H1 (cell line): ENCODE measurements around the gene KLHL18. TPM values are rescaled to one million over a fixed set of nuclear protein-coding genes. Genes with fewer than 3 reads are reported as not detected.

Experiments
- CTCF ChIA-PET: fragments of 300-600 bp; sonication (Branson Sonifier 250); formaldehyde crosslinking; loops from one replicate; lab custom pipeline; 2021; ENCODE audit not compliant: partially characterized antibody; lab: Charles Lee
- POLR2A ChIA-PET: fragments of 300-600 bp; sonication (Branson Sonifier 250); formaldehyde crosslinking; loops from one replicate; lab custom pipeline; 2021; ENCODE audit warnings: inconsistent platforms; ENCODE audit not compliant: partially characterized antibody; lab: Charles Lee
- DNase-seq, 2 experiments: peaks; one replicate each; pipeline versions ENCODE4 v3.0.0 to v3.0.0-alpha.2; 2010 to 2022; ENCODE audit warnings: low spot score in 2 of 2, low read depth in 1 of 2, mixed read lengths in 1 of 2
- FAIRE-seq: peaks from 2 replicates; lab custom pipeline; 2011; peaks lifted over from hg19 to GRCh38; lab: Jason Lieb, UNC
- H2AFZ ChIP-seq: 2 replicates; pipeline ENCODE4 v1.8.1; 2012; ENCODE audit warnings: low read length, inconsistent platforms
- H2AK5ac ChIP-seq: 2 replicates; pipeline ENCODE4 v1.6.1; 2013; ENCODE audit warnings: low read depth, low read length
- H2BK120ac ChIP-seq: replicated peaks from 2 replicates; pipeline ENCODE3; 2013; ENCODE audit warnings: low read depth, low read length, inconsistent platforms
- H2BK12ac ChIP-seq: 2 replicates; pipeline ENCODE4 v1.6.1; 2013; ENCODE audit warnings: low read depth, low read length
- H2BK15ac ChIP-seq: 2 replicates; pipeline ENCODE4 v1.6.1; 2013; ENCODE audit warnings: low read length
- H2BK20ac ChIP-seq: 2 replicates; pipeline ENCODE4 v1.6.1; 2013; ENCODE audit warnings: low read length
- H2BK5ac ChIP-seq: 2 replicates; pipeline ENCODE4 v1.6.1; 2013; ENCODE audit warnings: low read depth, low read length
- H3K14ac ChIP-seq: 2 replicates; pipeline ENCODE4 v1.6.1; 2013; ENCODE audit warnings: inconsistent platforms; ENCODE audit not compliant: insufficient read length
- H3K18ac ChIP-seq: 2 replicates; pipeline ENCODE4 v1.6.1; 2013; ENCODE audit warnings: low read length; ENCODE audit errors: extremely low read depth
- H3K23ac ChIP-seq: 2 replicates; pipeline ENCODE4 v1.6.1; 2013; ENCODE audit warnings: inconsistent platforms; ENCODE audit not compliant: insufficient read length
- H3K23me2 ChIP-seq: 2 replicates; pipeline ENCODE4 v1.6.1; 2013; ENCODE audit warnings: low read depth, low read length
- H3K27ac ChIP-seq: 2 replicates; pipeline ENCODE4 v1.6.1; 2011; ENCODE audit warnings: low read depth, low read length, inconsistent platforms
- H3K27me3 ChIP-seq, 4 experiments: replicated peaks in 1 of 4; 1 replicate in 1 of 4; 2 replicates in 3 of 4; pipeline versions ENCODE4 v1.6.1 to v1.8.1; 2011 to 2013; ENCODE audit warnings: low read length in 3 of 4, mild to moderate bottlenecking in 3 of 4, inconsistent platforms in 2 of 4, mixed read lengths in 2 of 4, moderate library complexity in 1 of 4; ENCODE audit not compliant: control insufficient read depth in 3 of 4, insufficient read depth in 3 of 4; ENCODE audit errors: extremely low read depth in 1 of 4
- H3K36me3 ChIP-seq, 4 experiments: 2 replicates each; pipeline versions ENCODE4 v1.6.1 to v1.8.1; 2011 to 2013; ENCODE audit warnings: mild to moderate bottlenecking in 4 of 4, low read length in 3 of 4, moderate library complexity in 2 of 4, control low read depth in 1 of 4, inconsistent platforms in 1 of 4; ENCODE audit not compliant: insufficient read depth in 4 of 4, control insufficient read depth in 2 of 4
- H3K4ac ChIP-seq: replicated peaks from 2 replicates; pipeline ENCODE3; 2013; ENCODE audit warnings: low read length, low read depth, mixed read lengths, inconsistent platforms; ENCODE audit not compliant: insufficient read length
- H3K4me1 ChIP-seq, 4 experiments: replicated peaks in 1 of 4; 1 replicate in 1 of 4; 2 replicates in 3 of 4; pipeline versions ENCODE4 v1.6.1 to v1.8.1; 2011 to 2013; ENCODE audit warnings: low read length in 3 of 4, inconsistent platforms in 2 of 4, mixed read lengths in 1 of 4; ENCODE audit not compliant: insufficient read depth in 4 of 4, control insufficient read depth in 3 of 4
- H3K4me2 ChIP-seq, 2 experiments: 2 replicates each; pipeline versions ENCODE4 v1.6.1 to v1.8.1; 2011 to 2013; ENCODE audit warnings: low read depth in 2 of 2, low read length in 2 of 2, control low read depth in 1 of 2, inconsistent platforms in 1 of 2, mild to moderate bottlenecking in 1 of 2; ENCODE audit not compliant: insufficient read depth in 1 of 2
- H3K4me3 ChIP-seq, 4 experiments: fragments of 200-600, 300-600 bp in 1 of 4; sonication (generic), shearing (Covaris generic), sonication (Bioruptor Twin) in 1 of 4; 2 replicates each; pipeline versions ENCODE4 v1.5.1 to v1.8.1; 2011 to 2016; ENCODE audit warnings: low read length in 4 of 4, low read depth in 3 of 4, control low read depth in 2 of 4, inconsistent platforms in 2 of 4, mild to moderate bottlenecking in 2 of 4, mixed read lengths in 1 of 4, moderate library complexity in 1 of 4; ENCODE audit not compliant: insufficient read depth in 2 of 4; ENCODE audit errors: extremely low read depth in 1 of 4
- H3K56ac ChIP-seq: replicated peaks from 2 replicates; pipeline ENCODE3; 2013; ENCODE audit warnings: low read depth, mild to moderate bottlenecking, mixed read lengths, low read length, inconsistent platforms; ENCODE audit not compliant: insufficient read length
- H3K79me1 ChIP-seq: 2 replicates; pipeline ENCODE4 v1.6.1; 2013; ENCODE audit warnings: low read depth, low read length, control low read depth
- H3K79me2 ChIP-seq, 2 experiments: 2 replicates each; pipeline versions ENCODE4 v1.6.1 to v1.8.1; 2012 to 2013; ENCODE audit warnings: low read length in 2 of 2, mild to moderate bottlenecking in 2 of 2, inconsistent platforms in 1 of 2; ENCODE audit not compliant: insufficient read depth in 2 of 2, control insufficient read depth in 1 of 2
- H3K9ac ChIP-seq, 4 experiments: replicated peaks in 1 of 4; 1 replicate in 1 of 4; 2 replicates in 3 of 4; pipeline versions ENCODE4 v1.6.1 to v1.8.1; 2011 to 2013; ENCODE audit warnings: low read depth in 3 of 4, low read length in 3 of 4, control low read depth in 2 of 4, mild to moderate bottlenecking in 2 of 4, moderate library complexity in 2 of 4, inconsistent platforms in 1 of 4; ENCODE audit errors: extremely low read depth in 1 of 4
- H3K9me3 ChIP-seq, 2 experiments: 2 replicates each; pipeline versions ENCODE4 v1.6.1 to v1.8.1; 2012 to 2013; ENCODE audit warnings: mild to moderate bottlenecking in 2 of 2, moderate library complexity in 2 of 2, control low read depth in 1 of 2, inconsistent platforms in 1 of 2, low read depth in 1 of 2, low read length in 1 of 2, mixed read lengths in 1 of 2; ENCODE audit not compliant: insufficient read depth in 2 of 2
- H4K20me1 ChIP-seq, 2 experiments: replicated peaks in 1 of 2; 2 replicates each; pipeline versions ENCODE3 to v1.8.1; 2011 to 2013; ENCODE audit warnings: inconsistent platforms in 2 of 2, low read length in 2 of 2, mild to moderate bottlenecking in 1 of 2; ENCODE audit not compliant: insufficient read depth in 2 of 2, control insufficient read depth in 1 of 2
- H4K5ac ChIP-seq: 2 replicates; pipeline ENCODE4 v1.6.1; 2013; ENCODE audit warnings: low read length, low read depth, mixed read lengths, inconsistent platforms; ENCODE audit not compliant: insufficient read length
- H4K8ac ChIP-seq: 2 replicates; pipeline ENCODE4 v1.8.0; 2013; ENCODE audit warnings: mild to moderate bottlenecking, moderate library complexity, low read length, inconsistent platforms; ENCODE audit not compliant: insufficient read depth; ENCODE audit errors: extremely low read depth
- H4K91ac ChIP-seq: replicated peaks from 2 replicates; pipeline ENCODE3; 2013; ENCODE audit warnings: low read length, mixed read lengths, inconsistent platforms; ENCODE audit not compliant: insufficient read length
- CREB1 ChIP-seq: IDR thresholded peaks from 2 replicates; pipeline ENCODE4 v1.6.1; 2012; ENCODE audit warnings: inconsistent platforms
- EGR1 ChIP-seq: IDR thresholded peaks from 2 replicates; pipeline ENCODE4 v1.6.1; 2011; ENCODE audit warnings: low read depth, low read length, borderline replicate concordance
- KDM5A ChIP-seq: fragments of 200-600 bp; IDR thresholded peaks from 2 replicates; pipeline ENCODE4 v1.7.1; 2012; ENCODE audit warnings: mild to moderate bottlenecking, low read length, inconsistent platforms, mixed read lengths
- YY1 ChIP-seq: IDR thresholded peaks from 2 replicates; pipeline ENCODE4 v1.6.1; 2011; ENCODE audit warnings: low read depth, mild to moderate bottlenecking, low read length
- WGBS, 2 experiments: shearing (Covaris generic) in 1 of 2; methylation state at CpG; one replicate each; pipeline versions ENCODE4 v1.1.6 to v1.1.7; 2013 to 2015; ENCODE audit warnings: low lambda C conversion rate in 2 of 2, mixed read lengths in 2 of 2, inconsistent platforms in 1 of 2, low coverage in 1 of 2, missing lambda C conversion rate in 1 of 2; ENCODE audit not compliant: insufficient replicate concordance in 2 of 2, insufficient coverage in 1 of 2, insufficient read length in 1 of 2; ENCODE audit errors: extremely low coverage in 1 of 2, missing lambda C conversion rate in 1 of 2; 5-methylcytosine and 5-hydroxymethylcytosine counted together
- polyA plus RNA-seq, 7 experiments: library from polyadenylated mRNA; depleted of rRNA in 3 of 7; stranded (reverse) in 5 of 7; unstranded in 2 of 7; fragments of >200 nt in 5 of 7; fragments of 200-250 nt in 2 of 7; gene quantifications; 1 replicate in 5 of 7; 2 replicates in 1 of 7; 4 replicates in 1 of 7; pipeline versions ENCODE4 v1.2.1 to v1.2.3, GENCODE V29; 2011 to 2013; ENCODE audit warnings: missing spikeins in 2 of 7, mixed read lengths in 2 of 7
- total RNA-seq: library from RNA; stranded (reverse); fragmentation: NEBNext Ultra II Directional; extraction: Animal tissue kit (Norgen Biotek cat#: 25700); gene quantifications from 2 replicates; pipeline ENCODE4 v1.2.1, GENCODE V29; 2021

KLHL18 gene
- total and polyA plus RNA-seq, 2 of the 8 experiments (the other 6 are each of a cell fraction or from before 2014, with no cell fraction given), result 19.9 to 31.7 TPM

GRCh38 chr3:47376393-47376792, 93.6 kb downstream of the KLHL18 start:
- no peak overlapping the region for H3K9ac ChIP-seq
- no peaks in the 10 kb centered on the region for H3K27me3 ChIP-seq
- no peak overlapping the region for H2BK5ac ChIP-seq
- H3K9me3 ChIP-seq, result no peaks in the 10 kb centered on the region
- H3K79me2 ChIP-seq, result no peaks in the 10 kb centered on the region
- H3K4me1 ChIP-seq, result peaks cover 0 to 3% (median 0%) of the 10 kb centered on the region in 4 experiments; a peak in 3 of 7 replicates
- no peak overlapping the region for H2BK12ac ChIP-seq
- H2AK5ac ChIP-seq, result no peak overlapping the region
- H3K79me1 ChIP-seq, result no peaks in the 10 kb centered on the region; the same call in 1 of the 2 replicates
- POLR2A ChIA-PET, result no interaction called here
- H3K4ac ChIP-seq, result no peak overlapping the region
- CTCF ChIA-PET, result interaction anchor here (1.2 kb wide), 1 partner anchor 45 kb away, joined by 3 read pairs; no protein-coding TSS in a partner anchor
- H3K18ac ChIP-seq, result no peak overlapping the region
- peaks cover 5% of the 10 kb centered on the region; the same call in 1 of the 2 replicates for H3K23me2 ChIP-seq
- H3K56ac ChIP-seq, result no peak overlapping the region
- no peak overlapping the region for H2BK15ac ChIP-seq
- H3K14ac ChIP-seq, result no peak overlapping the region
- no peak overlapping the region for H3K27ac ChIP-seq
- no peak overlapping the region for H4K5ac ChIP-seq
- WGBS, 2 experiments, result 72% methylated on average over 3 of the region's 3 CpGs; no CpG with 5 or more reads in 1 of the 2 experiments
- no peak overlapping the region for H3K23ac ChIP-seq
- H3K4me3 ChIP-seq, result no peak overlapping the region
- no peaks in the 10 kb centered on the region for H4K20me1 ChIP-seq
- H2AFZ ChIP-seq, result no peak overlapping the region
- no peak for DNase-seq
- H2BK120ac ChIP-seq, result no peak overlapping the region
- H4K8ac ChIP-seq, result no peak overlapping the region
- no peak overlapping the region for H2BK20ac ChIP-seq
- H4K91ac ChIP-seq, result no peak overlapping the region
- no peak for FAIRE-seq
- H3K36me3 ChIP-seq, result no peaks in the 10 kb centered on the region
- H3K4me2 ChIP-seq, result no peak overlapping the region
- TF ChIP-seq EGR1 (no peak), KDM5A (no peak), CREB1 (no peak), YY1 (no peak)
